GM21619 (cell line): ENCODE measurements around the gene BDNF.

Experiments
- ATAC-seq: cut with Tn5 transposase; IDR thresholded peaks from one replicate; pipeline ENCODE4 v1.9.1; 2021; ENCODE audit not compliant: unreplicated experiment

The BDNF gene

DNA sequence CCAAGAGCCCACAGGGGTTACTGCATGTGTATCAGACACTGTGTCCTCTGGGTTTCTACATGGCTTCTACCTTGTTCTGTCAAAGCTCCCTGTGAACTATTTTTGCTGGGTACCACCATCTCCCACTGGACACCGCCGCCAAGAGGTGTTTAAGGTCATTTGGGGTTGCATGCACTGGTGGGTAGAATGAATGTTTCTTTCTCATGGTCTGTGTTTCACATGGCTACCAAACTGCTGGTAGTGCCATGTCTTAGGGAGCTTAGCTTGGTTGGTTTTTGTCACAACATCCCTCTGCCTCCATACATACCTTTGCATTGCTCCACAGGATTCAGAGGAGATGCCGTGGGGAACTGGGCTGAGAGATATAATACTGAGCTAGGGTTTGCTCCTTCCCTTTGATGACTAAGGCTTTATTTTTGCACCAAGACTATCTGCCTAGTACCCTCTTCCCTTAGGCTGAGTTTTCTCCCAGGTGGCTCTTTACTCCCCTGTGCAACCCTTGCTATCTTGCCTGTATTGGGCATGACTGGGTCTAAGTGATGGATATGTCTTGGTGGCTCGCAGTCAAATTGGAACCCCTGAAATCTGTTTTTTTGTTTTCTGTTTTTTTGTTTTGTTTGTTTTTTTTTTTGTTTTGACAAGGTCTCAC is 73.2 kb downstream of the BDNF start:
- ATAC-seq, result no peak

DNA sequence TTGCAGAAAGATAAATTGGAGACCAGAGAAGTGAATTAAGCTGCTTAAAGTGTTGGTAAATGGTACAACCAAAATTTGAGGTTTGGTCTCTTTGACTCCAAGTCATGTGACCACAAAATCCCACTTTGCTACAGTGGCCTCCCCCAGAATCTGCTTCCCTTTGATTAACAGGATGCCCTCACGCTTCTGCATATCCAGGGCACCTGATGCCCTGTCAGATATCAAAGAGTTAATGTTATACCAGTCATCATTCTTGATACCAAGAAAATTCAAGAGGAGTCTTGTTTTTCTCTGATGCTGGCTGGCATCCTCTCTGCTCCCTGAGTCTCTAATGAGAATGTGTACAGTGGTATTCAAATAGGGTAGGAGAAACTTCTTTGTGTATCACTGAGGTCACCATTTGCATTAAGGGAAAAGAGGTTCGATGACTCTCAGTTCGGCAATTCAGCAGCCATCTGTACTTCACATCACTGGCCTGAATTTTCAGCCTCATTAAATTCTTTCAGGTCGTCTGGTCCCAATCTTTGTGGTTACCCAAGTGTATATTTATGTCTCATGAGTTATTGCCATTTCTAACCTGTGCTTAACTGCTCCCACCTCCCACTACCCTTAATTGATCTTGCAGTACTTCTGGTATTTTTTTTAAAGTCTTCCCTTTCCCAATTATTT is 73.9 kb downstream of the BDNF start:
- no peak for ATAC-seq

DNA sequence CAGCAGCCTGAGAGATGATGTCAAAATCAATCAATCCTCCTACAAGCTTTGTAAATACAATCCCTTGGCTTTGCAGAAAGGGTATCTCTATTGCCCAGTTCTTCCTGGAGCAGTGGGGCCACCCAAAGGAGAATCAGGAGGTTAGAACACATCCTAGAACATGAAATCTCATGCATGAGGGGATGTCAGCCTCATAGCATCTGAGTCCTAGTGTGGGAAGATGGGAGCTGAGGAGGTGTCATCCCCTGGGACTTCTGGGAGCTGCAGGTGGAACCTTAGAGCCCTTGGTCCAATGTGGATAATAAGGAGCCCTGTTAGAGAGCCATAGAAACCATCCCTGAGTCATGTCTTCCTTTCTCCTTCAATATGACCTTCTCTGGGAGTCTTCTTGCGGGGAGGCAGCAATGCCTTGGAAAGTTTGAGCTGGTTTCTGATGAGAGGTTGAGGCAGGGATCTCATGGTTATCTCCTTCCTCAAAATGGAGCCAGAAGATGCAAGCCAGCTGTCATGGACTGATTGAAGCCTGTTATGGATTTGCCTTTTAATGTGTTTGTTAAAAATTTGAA is 74.8 kb downstream of the BDNF start:
- no peak for ATAC-seq

DNA sequence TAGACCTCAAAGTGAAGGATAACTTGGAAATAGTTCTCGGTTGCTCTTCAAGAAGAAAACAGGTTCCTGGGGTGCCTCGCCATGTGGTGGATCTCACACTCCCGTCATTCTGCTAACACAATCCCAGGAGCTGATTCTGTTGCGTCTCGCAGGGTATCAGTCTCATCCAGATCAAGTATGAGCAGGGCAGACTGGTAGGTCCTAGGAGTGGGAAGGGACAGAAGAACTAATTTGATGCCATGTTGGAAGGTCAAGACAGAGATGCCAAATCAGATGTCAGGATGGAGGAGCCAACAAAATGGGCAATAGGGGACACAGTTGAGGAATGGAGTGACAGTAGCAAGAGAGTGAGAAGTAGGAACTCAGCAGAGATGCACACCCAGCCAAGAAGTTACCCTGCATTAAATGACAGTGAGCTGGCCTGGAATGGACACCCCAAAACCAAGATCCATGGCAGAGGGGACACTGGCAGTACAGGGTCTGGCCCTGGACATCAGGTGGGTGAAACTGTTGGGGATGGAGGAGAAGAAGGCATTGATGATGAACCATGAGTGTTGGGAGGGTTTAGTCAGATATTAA is 76.2 kb downstream of the BDNF start:
- no peak for ATAC-seq

DNA sequence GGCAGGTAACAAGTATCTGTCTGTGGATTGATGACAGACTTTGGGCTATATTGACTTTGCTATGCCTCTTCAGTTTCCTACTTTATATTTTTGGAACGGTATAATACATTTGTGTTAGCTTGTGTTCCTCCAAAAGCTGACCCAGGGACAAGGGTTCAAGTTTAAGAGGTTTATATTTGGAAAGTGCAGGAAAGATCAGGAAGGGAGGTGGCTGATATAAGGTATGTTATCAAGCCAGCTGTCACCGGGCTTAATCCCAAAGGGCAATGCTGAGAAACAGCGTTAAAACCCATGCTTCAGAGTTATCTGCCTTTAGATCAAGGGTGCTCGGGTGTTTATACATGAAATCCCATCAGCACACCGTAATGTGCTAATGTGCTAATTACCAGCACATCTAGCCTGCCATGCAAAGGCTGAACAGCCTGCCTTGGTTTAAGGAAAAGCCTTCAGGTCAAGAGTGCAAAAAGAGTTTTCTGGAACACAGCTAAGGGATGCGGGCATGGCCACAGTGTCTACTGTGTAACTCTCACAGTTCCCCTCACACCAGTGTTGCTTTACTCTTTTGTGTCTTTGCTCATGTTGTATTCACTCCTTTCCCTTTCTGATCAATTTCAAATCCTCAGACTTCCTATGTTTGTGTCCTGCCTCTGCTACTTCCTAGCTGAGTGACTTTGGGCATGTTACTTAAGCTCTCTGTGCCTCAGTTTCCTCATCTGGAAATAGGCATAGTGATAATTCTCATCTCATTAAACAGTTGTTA is 77.5 kb downstream of the BDNF start:
- no peak for ATAC-seq

DNA sequence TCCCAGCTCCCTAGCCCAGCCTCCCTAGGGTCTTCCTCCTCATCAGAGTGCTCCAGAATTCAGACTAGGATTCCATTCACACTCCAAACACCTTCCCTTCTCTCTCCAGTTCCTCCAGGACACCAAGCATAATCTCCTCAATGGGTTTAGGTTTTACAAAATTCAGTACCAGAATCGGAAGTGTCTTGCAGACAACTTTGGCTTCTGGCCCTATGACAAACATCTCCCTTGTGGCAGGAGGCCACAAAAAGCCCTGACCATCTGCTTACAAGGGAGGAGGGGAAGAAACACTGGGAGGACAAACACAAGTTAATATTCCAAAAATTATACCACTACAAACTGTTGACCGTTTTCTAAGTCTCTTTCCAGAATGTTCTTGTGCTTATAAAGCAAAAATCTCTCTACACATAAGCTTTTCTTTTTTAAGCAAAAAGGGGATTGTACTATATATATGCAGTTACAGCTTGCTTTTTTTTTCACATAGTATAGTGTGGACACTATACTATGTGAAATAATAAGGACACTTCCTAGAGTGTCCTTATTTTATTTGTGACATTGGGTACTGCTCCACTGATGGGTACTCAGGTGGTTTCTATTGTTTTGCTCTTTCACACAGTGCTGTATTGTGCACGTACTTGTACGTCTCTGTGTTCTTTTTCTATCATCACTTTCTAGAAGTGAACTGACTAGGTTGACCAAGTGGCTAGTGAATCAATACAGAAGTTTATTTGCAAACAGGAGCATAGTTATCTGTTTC is 78.7 kb downstream of the BDNF start:
- ATAC-seq, result no peak

DNA sequence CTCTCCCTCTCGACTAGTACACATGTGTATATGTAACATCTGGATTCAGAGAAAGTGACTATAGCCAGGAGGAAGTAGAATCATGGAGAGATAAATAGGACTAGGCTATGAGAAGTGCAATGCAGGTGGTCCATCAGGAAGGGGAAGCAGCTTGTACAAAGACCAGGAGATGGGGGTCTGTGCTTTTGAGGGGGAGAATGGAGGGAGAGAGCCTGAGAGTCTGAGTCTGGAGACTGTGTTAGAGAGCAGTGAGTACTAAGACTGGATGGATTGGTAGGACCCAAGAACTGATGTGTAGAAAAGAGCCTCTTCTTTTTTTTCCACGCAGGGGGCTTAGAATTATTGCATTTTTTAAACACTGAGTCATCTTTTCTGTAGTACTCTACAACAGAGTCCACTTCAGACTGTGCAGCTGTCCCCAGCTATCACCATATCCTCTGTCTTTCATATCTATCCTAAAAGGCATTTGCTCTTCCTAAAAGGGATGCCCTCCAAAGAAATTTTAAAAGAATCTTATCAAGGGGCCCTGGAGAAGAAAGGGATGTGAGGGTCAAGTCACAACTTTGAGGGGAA is 80.4 kb downstream of the BDNF start:
- ATAC-seq, result no peak

DNA sequence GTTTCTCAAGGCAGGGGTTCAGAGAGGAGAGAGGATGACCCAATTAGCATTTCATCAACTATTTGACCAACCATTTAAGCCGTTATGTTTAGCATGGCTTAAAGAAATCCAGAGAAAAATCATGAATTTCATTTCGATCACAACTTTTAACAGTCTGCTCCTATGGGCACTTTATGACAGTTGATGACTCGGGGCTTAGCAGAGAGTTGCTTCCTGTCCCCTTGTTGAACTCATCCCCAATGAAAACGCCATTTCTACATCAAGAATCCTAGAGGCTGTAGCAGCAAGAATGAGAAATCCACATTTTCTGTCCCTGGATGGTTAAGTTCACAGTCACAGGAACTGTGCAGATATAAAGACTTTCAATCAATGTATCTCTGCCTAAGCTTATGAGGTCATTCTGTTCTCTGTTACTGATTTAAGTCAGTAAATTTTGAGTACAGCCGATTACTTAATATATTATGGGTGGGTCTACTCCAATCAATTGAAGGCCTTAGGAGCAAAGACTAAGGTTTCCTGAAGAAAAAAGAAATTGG is 81.1 kb downstream of the BDNF start:
- no peak for ATAC-seq

DNA sequence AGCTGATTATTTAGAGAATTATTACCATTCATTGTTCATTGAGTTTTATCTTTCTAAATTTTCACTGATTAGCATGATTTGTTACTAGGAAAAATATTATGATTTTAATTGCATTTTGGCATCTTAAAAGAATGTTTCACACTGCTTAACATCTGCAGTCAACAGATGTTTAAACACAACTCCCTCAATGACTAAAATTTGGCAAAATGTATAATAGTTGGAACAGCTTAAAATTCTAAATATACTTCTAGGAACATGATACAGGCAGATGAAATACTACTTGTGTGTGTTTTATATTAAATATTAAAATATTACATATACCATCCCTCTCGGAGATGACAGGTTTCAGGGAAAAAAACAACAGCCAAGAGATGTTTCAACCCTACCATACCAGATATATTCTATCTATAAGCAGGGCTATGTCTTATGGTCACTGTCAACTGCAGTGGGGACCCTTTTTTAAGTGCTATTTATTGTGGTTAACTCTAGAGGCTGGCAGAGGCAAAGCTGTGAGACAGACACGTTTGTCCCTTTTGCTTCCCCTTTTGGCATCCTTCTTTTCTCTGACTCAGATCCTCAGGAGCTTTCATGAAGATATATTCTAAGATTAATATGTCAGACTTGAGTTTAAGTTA is 81.9 kb downstream of the BDNF start:
- no peak for ATAC-seq

DNA sequence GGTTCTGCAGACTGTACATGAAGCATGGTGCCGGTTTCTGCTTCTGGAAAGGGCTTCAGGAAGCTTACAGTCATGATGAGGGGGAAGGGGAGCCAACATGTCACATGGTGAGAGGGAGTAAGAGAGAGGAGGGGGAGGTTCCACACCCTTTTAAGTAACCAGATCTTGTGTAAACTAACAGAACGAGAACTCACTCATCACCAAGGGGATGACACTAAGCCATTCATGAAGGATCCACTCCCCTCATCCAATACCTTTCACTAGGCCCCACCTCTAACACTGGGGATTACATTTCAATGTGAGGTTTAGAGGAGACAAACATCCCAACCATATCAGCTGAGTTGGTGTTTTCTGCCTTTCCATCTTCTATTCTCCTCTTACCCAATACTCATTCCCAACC is 83.5 kb downstream of the BDNF start:
- no peak for ATAC-seq

DNA sequence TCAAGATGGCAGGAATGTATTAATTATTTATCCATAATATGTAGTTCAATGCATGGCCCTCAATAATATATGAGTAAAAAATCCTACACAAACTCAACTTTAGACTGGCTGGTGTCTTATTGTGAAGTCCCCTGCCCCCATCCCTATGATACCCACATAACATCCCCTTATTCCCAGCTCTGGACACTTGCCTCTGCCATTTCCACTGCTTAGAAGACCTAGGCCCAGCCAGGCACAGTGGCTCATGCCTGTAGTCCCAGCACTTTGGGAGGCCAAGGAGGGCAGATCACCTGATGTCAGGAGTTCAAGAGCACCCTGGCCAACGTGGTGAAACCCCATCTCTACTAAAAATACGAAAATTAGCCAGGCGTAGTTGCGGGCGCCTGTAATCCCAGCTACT is 84.4 kb downstream of the BDNF start:
- no peak for ATAC-seq

DNA sequence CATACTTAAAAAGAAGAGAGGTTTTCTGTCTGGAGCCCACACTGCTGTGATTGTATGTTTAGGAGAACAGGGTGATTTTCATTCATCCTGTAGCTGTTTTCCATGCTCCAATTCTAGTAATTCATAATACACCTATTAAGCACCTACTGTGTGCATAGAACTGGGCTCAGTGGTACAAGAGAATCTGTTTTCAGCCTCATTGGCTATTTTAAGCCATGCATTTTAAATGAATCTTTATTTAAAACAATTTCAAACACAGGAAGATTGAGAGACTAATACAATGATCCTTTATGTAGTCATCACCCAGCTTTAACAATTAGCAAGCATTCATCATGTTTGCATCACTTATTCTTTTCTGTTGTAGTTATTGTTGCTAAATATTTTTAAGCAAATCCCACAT is 86.2 kb downstream of the BDNF start:
- no peak for ATAC-seq

DNA sequence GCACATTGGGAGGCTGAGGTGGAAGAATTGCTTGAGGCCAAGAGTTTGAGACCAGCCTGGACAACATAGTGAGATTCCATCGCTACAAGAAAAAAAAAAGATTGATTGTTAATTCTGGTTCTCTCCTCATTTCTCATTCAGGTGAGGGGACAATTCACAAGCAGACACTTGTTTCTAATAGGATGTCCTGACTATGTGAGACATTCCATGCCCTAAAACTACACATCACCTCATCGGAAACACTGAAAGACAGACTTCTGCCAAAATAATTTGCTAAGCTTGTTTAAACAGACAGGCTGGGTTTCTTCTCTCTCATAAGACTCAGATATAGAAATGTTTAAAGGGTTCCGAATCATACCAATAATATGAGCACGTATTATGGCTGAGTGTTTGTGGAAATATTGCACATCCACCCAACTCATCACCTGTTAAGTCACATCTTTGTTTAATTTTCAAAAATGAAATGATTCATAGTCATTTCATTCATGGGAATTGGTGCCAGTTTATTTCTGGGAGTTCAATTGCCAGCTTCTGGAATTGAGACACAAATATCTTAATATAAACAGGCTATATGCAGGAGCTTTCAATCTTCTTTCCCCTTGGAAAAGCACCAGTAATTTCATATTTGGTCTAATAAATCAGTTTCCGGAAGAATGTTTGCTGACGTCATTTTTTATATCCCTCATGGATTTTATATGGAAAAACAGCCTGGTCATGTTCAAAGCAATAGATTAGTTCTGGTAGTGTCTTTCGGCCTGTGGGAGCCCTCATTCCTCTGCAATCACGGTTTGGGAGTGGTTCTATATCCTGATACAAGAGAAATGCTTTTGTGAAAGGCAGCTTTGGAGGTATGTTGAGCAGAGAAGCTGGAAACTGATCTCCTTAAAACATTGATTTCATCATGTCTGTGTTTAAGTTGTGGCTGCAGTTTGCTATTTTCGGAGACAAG is 87.0 kb downstream of the BDNF start:
- ATAC-seq, result no peak

DNA sequence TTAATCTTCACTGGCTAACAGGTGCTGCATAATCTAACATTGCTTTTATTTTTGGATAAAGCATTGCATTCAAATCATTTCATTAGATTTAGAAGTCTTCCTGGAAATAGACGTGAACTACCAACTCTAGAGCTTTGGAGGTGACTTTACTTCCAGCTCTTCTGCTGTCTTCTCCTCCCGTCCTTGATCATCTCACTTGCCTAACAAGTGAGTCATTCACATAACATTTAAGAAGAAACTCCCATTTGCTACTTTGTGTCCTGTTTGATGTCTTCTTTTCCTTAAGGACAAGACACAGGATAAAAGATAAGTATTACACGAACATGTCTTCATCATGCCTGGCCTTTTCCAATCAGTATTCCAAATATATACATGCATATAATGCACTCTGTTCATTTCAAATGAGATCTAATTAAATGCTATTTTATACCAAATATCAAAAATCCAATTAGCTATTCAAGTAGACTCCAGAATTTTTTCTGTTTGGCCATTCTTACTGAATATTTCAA is 88.3 kb downstream of the BDNF start:
- no peak for ATAC-seq

DNA sequence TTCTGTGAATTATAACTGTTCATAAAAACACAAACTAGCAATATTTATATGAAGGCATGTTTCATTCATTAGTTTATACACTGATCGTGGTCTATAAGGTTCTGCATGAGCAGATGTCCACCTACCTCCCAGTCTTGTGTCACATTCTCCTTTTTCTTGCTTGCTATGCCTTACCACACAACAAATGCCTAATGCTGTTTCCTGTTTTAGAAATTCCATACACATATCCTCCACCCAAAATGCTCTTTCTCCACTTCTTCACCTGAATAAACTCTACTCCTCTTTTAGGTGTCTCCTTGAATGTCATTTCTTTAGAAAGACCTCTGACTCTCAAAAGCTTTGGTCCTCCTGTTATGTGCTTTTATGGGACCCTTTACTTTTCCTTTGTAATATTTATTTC is 88.9 kb downstream of the BDNF start:
- no peak for ATAC-seq

DNA sequence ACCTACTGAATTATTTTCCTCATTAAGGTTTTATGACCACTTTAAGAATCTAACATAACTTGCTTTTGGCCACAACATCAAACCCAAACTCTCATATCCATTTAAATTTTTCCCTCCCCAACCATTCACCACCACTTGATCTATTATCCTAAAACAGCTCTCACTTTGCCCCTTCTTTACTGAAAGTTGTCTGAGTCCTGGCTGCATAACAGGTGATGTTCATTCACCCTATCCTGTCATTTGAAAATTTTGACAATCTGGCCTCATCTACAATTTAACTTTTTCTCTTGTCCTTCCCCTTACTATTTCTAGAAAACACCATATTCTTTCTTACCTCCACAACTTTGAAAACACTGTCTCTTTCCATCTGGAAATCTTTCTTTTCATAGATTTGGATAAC is 89.3 kb downstream of the BDNF start:
- no peak for ATAC-seq

DNA sequence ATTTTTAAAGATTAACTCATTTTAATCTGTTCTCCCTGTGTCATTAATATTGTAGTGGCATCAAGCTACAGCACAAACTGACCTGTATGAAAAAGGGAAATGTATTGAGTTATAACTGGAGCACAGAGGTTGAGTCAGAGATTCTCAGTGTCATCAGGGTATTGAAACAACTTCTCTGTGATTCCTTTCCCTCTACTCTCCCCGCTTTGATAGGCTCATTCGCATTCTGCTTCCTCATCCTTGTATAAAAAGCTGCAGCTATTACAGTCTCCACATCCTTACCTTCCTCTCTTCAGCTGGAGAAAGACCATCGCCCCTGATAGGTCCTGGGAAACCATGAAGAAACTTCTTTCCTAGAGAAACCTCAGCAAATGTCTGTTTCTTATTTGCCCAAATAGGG is 90.0 kb downstream of the BDNF start:
- ATAC-seq, result no peak

DNA sequence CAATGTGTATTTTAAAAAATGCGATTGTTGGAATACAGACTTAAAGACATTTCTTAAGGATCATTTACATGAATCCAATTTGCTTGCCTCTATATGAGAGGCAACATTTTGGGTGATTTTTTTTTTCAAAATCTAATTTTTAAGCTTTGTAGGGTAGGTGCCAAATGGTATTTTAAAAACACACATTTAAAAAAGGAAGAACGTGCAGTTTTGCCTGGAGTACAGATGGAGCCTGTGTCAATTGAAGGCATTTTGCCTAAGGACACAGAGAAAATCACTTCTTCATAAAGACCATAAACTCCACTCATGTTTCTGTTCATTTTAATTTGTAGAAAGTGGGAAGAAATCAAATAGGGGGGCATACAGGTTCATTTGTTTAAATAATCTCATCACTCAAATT is 91.3 kb downstream of the BDNF start:
- ATAC-seq, result no peak

DNA sequence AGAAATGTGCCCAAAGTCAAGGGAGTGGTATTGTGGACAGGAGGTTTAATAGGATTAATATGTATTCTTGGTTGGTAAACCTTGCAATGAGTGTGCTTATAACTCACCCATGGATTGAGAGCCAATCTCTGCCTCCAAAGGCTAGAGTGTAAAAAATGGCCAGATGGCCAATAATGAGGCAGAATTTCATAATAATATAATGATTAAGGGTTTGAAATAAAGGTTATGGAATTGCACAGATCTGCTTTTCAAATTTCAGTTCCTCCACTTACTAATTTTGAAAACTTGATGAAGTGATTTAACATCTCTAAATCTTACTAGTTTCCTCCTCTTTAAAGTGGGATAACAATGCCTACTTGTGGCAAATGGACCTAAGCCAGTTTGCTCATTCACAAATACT is 94.8 kb downstream of the BDNF start:
- no peak for ATAC-seq
